ENCODE measurements around the gene MYT1.
"Not testable (repeated sequence)": the region's sequence is repeated elsewhere in the genome, so short reads cannot be mapped to it uniquely, and the experiment has no call there.

The MYT1 gene

GRCh38 chr20:64177384-64177783 is 13.1 kb downstream of the MYT1 start:
- no peak overlapping the region for H3K4me3 ChIP-seq (ENCODE audit: low read length)
- TF ChIP-seq, protein P1, sequence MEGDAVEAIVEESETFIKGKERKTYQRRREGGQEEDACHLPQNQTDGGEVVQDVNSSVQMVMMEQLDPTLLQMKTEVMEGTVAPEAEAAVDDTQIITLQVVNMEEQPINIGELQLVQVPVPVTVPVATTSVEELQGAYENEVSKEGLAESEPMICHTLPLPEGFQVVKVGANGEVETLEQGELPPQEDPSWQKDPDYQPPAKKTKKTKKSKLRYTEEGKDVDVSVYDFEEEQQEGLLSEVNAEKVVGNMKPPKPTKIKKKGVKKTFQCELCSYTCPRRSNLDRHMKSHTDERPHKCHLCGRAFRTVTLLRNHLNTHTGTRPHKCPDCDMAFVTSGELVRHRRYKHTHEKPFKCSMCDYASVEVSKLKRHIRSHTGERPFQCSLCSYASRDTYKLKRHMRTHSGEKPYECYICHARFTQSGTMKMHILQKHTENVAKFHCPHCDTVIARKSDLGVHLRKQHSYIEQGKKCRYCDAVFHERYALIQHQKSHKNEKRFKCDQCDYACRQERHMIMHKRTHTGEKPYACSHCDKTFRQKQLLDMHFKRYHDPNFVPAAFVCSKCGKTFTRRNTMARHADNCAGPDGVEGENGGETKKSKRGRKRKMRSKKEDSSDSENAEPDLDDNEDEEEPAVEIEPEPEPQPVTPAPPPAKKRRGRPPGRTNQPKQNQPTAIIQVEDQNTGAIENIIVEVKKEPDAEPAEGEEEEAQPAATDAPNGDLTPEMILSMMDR (conservative IDR thresholded peaks at IDR 0.05; ENCODE audit: low read depth, low read length) = no peak
- DNase-seq (ENCODE audit: low read depth) = no peak

DNA sequence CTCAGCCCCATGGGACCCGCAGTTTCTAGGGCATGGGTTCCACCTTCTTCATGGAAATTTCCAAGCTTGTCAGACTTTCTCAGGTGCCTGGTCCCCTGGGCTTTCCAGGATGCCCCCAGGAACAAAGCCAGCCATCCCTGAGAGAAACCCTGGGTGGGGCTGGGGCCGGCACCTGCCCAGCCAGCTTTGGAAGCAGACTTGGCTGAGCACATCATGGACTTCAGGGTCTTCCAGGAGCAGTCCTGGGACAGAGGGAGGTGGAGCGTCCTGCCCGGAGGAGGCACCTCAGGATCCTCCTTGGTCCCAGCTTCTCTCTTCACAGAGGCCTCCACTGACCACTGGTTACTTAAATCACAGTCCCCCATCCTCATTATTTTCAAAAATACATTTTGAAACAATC is 13.5 kb downstream of the MYT1 start:
- no peak for DNase-seq (ENCODE audit: low read depth)
- no peak overlapping the region for H3K4me3 ChIP-seq (ENCODE audit: low read length)
- TF ChIP-seq, protein P1 (conservative IDR thresholded peaks at IDR 0.05; ENCODE audit: low read depth, low read length) = no peak

GRCh38 chr20:64178925-64179324 is 14.7 kb downstream of the MYT1 start:
- not testable (repeated sequence) for H3K4me3 ChIP-seq (ENCODE audit: low read length)

DNA sequence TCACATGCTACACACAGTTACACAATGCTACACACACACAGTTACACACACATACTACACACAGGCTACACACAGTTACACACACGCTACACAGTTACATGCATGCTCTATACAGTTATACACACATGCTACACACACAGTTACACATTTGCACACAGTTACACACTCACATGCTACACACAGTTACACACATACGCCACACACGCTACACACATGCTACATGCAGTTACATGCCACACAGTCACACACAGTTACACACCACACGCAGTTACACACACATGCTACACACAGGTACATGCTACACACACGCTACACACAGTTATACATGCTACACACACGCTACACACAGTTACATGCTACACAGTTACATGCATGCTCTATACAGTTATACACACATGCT is 15.6 kb downstream of the MYT1 start:
- no peak for DNase-seq (ENCODE audit: low read depth)
- H3K4me3 ChIP-seq (ENCODE audit: low read length) = no peak overlapping the region
- TF ChIP-seq, protein P1 (conservative IDR thresholded peaks at IDR 0.05; ENCODE audit: low read depth, low read length) = no peak

More at GRCh38 chr20:64178925-64179324, 14.7 kb downstream of the MYT1 start:
- DNase-seq (ENCODE audit: low read depth) = not testable (repeated sequence)

DNA sequence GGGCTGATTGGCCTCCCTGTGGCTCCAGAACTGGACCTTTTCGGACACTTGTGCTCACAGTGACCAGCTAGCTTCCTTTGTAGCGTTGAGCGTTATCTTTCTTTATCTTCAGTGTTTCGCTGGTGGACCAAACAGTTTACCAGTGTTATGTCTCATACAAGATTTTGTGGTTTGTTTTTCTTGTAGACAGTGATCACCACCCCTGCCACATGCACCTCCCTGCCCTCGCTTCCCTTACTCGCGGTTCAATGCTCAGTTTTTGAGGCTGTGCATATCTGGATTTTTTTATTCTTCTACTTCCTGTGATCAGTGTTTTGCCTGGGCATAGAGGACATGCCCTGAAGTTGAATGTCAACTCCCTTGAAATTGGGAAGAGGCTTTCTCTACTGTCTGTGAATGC is 16.4 kb downstream of the MYT1 start:
- TF ChIP-seq, protein P1 (conservative IDR thresholded peaks at IDR 0.05; ENCODE audit: low read depth, low read length) = no peak
- DNase-seq (ENCODE audit: low read depth) = no peak
- no peak overlapping the region for H3K4me3 ChIP-seq (ENCODE audit: low read length)

GRCh38 chr20:64181391-64181790 is 17.1 kb downstream of the MYT1 start:
- no peak for DNase-seq (ENCODE audit: low read depth)
- TF ChIP-seq, protein P1 (conservative IDR thresholded peaks at IDR 0.05; ENCODE audit: low read depth, low read length) = no peak
- H3K4me3 ChIP-seq (ENCODE audit: low read length) = no peak overlapping the region

DNA sequence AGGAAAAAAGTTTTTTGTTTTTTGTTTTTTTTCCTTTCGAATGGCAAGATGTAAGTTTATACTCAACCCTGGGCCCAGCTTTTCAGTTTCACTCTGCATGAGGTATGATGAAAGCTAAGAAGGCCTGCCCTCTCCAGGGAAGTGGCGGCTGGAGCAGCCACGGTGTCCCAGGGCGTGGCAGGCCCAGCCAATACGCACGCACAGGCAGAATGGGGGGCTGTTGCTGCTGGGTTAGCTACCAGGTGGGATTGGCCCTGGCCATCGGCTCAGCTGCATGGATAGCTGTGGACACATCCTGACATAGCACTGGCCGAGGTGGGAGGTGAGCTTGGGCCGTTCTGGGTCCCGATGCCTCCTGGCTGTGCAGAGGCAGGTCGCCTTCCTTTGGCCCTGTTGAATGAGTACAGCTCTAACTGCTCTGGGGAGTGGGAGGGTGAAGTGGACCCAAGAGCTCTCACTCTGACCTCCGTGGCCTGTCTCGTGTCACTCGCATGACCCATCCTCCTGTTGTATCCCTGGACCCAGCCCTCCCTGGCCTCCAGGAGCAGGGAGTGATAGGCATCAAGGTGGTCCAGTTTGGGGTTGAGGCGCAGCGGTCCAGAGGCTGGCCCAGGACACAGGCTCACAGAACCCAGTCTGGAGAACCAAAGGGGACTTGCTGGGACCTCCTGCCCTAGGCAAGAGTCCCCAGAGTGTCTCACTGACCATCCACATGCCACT is 18.1 kb downstream of the MYT1 start:
- H3K4me3 ChIP-seq (ENCODE audit: low read length) = no peak overlapping the region
- no peak for DNase-seq (ENCODE audit: low read depth)
- TF ChIP-seq, protein P1 (conservative IDR thresholded peaks at IDR 0.05; ENCODE audit: low read depth, low read length) = no peak

Data from retinal pigment epithelial cell (primary cell).